Measurements from ENCODE around the gene REXO5. TPM values are rescaled to one million over a fixed set of nuclear protein-coding genes. Genes with fewer than 3 reads are reported as not detected.

REXO5 gene
- total RNA-seq, 1 experiment from 2014 or later = 6.7 TPM

GRCh38 chr16:20846551-20846950 lies 40.2 kb downstream of the REXO5 start:
- H3K56ac ChIP-seq (ENCODE audit: insufficient read length, low read depth, low read length) = no peak overlapping the region
- Mint-ChIP-seq H3K36me3 (ENCODE audit: insufficient read depth in 1 of 3, low read depth in 3 of 3) (peaks cover 6 to 30% (median 17%) of the 10 kb centered on the region in 3 experiments), H3K27ac (no peak overlapping the region), H3K4me1 (no peaks in the 10 kb centered on the region), H3K27me3 (ENCODE audit: low read depth) (no peaks in the 10 kb centered on the region), H3K9me3 (no peaks in the 10 kb centered on the region), H3K4me3 (no peak overlapping the region)
- H2BK20ac ChIP-seq (ENCODE audit: low read depth, low read length, poor library complexity, severe bottlenecking) = no peak overlapping the region
- TF ChIP-seq CTCF (conservative IDR thresholded peaks at IDR 0.05) = no peak
- H3K79me2 ChIP-seq (ENCODE audit: insufficient read depth, low read length) = no peaks in the 10 kb centered on the region
- DNase-seq = no peak
- H3K4me1 ChIP-seq (ENCODE audit: insufficient read depth, low read length) = no peaks in the 10 kb centered on the region
- no peaks in the 10 kb centered on the region for H3K79me1 ChIP-seq (ENCODE audit: insufficient read depth, low read depth, low read length, poor library complexity, severe bottlenecking)
- no peak overlapping the region for H2BK5ac ChIP-seq (ENCODE audit: insufficient read length, low read length)
- no peak overlapping the region for H3K14ac ChIP-seq (ENCODE audit: insufficient read depth, low read length)
- H3K27ac ChIP-seq (ENCODE audit: insufficient read length, low read depth, low read length) = no peak overlapping the region
- no peak overlapping the region for H3T11ph ChIP-seq (ENCODE audit: low read length)
- no peaks in the 10 kb centered on the region for H3K9me3 ChIP-seq (ENCODE audit: control insufficient read depth, low read depth, low read length)
- H2BK15ac ChIP-seq (ENCODE audit: low read depth, low read length) = no peak overlapping the region
- no peak overlapping the region for H3K4ac ChIP-seq (ENCODE audit: low read depth, low read length)
- H3K27me3 ChIP-seq (ENCODE audit: insufficient read depth, low read length) = no peaks in the 10 kb centered on the region; the same call in 1 of the 2 replicates
- H2BK120ac ChIP-seq (ENCODE audit: low read depth, low read length, poor library complexity, severe bottlenecking) = no peak overlapping the region
- H3K9ac ChIP-seq (ENCODE audit: extremely low read depth, insufficient read length, low read length) = no peak overlapping the region
- H4K5ac ChIP-seq (ENCODE audit: insufficient read length, low read depth, low read length) = no peak overlapping the region
- H4K8ac ChIP-seq (replicated peaks; ENCODE audit: insufficient read length, low read depth, low read length) = no peak overlapping the region
- H2AFZ ChIP-seq (ENCODE audit: low read length) = no peak overlapping the region
- H2BK12ac ChIP-seq (ENCODE audit: insufficient read length, low read depth, low read length) = no peak overlapping the region
- no peak overlapping the region for H3K23ac ChIP-seq (ENCODE audit: insufficient read length, low read depth, low read length)
- H3K23me2 ChIP-seq (ENCODE audit: insufficient read length, low read depth, low read length, poor library complexity, severe bottlenecking) = no peaks in the 10 kb centered on the region
- no peak overlapping the region for H4K91ac ChIP-seq (ENCODE audit: insufficient read length, low read depth, low read length)
- no peak overlapping the region for H3K18ac ChIP-seq (ENCODE audit: insufficient read length, low read depth, low read length)
- H4K20me1 ChIP-seq (ENCODE audit: control insufficient read depth, insufficient read depth, insufficient read length) = no peaks in the 10 kb centered on the region
- H2AK5ac ChIP-seq (ENCODE audit: insufficient read length, low read length) = no peak overlapping the region
- no peak overlapping the region for H3K4me2 ChIP-seq (ENCODE audit: insufficient read depth, insufficient read length, low read length)

Measured in H9 (cell line).